OCI-LY1 (cell line): ENCODE results near the gene DBNL.

Experiments used
- H2AFZ ChIP-seq: fragments of 200-600 bp; sonication (generic), shearing (Covaris generic); 2 replicates; pipeline ENCODE4 v1.6.0; 2014; ENCODE audit warnings: antibody characterized with exemption, mild to moderate bottlenecking, low read length
- H3F3A ChIP-seq: fragments of 200-600 bp; sonication (generic), shearing (Covaris generic); 2 replicates; pipeline ENCODE4 v1.6.0; 2014; ENCODE audit warnings: mild to moderate bottlenecking, antibody characterized with exemption, low read length, moderate library complexity; ENCODE audit not compliant: insufficient read depth
- H3K27ac ChIP-seq: fragments of 200-600 bp; sonication (generic); 2 replicates; pipeline ENCODE4 v1.5.1; 2014; ENCODE audit warnings: low read length, mixed run types, mild to moderate bottlenecking, low read depth; ENCODE audit not compliant: poor library complexity, severe bottlenecking
- H3K27me3 ChIP-seq: fragments of 200-600 bp; sonication (generic); 2 replicates; pipeline ENCODE4 v1.6.0; 2014; ENCODE audit warnings: antibody characterized with exemption, mild to moderate bottlenecking, low read length, moderate library complexity; ENCODE audit not compliant: insufficient read depth
- H3K36me3 ChIP-seq: fragments of 200-600 bp; sonication (generic); 2 replicates; pipeline ENCODE4 v1.6.1; 2014; ENCODE audit warnings: mild to moderate bottlenecking, antibody characterized with exemption, low read length, moderate library complexity, mixed read lengths; ENCODE audit not compliant: insufficient read depth
- H3K4me1 ChIP-seq: fragments of 200-600 bp; sonication (generic); 2 replicates; pipeline ENCODE4 v1.5.1; 2014; ENCODE audit warnings: mild to moderate bottlenecking, low read length, moderate library complexity; ENCODE audit not compliant: insufficient read depth, severe bottlenecking
- H3K4me2 ChIP-seq: fragments of 200-600 bp; sonication (generic), shearing (Covaris generic); 2 replicates; pipeline ENCODE4 v1.6.1; 2014; ENCODE audit warnings: low read length
- H3K4me3 ChIP-seq: fragments of 200-600 bp; sonication (generic); 2 replicates; pipeline ENCODE4 v1.5.1; 2014; ENCODE audit warnings: low read length, low read depth, mild to moderate bottlenecking, mixed read lengths; ENCODE audit not compliant: poor library complexity, severe bottlenecking
- H3K79me2 ChIP-seq: fragments of 200-600 bp; shearing (Covaris generic); 2 replicates; pipeline ENCODE4 v1.6.1; 2016; ENCODE audit warnings: mixed run types, low read length, mixed read lengths; ENCODE audit not compliant: insufficient read depth
- H3K9ac ChIP-seq: fragments of 200-600 bp; sonication (generic), shearing (Covaris generic); 2 replicates; pipeline ENCODE4 v1.6.1; 2014; ENCODE audit warnings: mild to moderate bottlenecking, low read length, mixed read lengths
- H3K9me2 ChIP-seq: fragments of 200-600 bp; sonication (generic), shearing (Covaris generic); 2 replicates; pipeline ENCODE4 v1.6.1; 2014; ENCODE audit warnings: low read depth, mild to moderate bottlenecking, low read length, mixed read lengths
- H3K9me3 ChIP-seq: fragments of 200-600 bp; shearing (Covaris generic); 2 replicates; pipeline ENCODE4 v1.6.1; 2014; ENCODE audit warnings: low read length, mixed read lengths
- H4K20me1 ChIP-seq: fragments of 200-600 bp; sonication (generic), shearing (Covaris generic); 2 replicates; pipeline ENCODE4 v1.6.0; 2016; ENCODE audit warnings: mild to moderate bottlenecking, low read length; ENCODE audit not compliant: insufficient read depth
- CTCF ChIP-seq: fragments of 200-600 bp; sonication (generic), shearing (Covaris generic); IDR thresholded peaks from 2 replicates; pipeline ENCODE4 v1.5.1; 2017; ENCODE audit warnings: mild to moderate bottlenecking, antibody characterized with exemption, low read length, moderate library complexity, mixed read lengths
- EZH2 ChIP-seq: fragments of 200-600 bp; sonication (generic), shearing (Covaris generic); IDR thresholded peaks from 2 replicates; pipeline ENCODE4 v1.8.0; 2017; ENCODE audit warnings: borderline replicate concordance, mixed run types, mild to moderate bottlenecking, antibody characterized with exemption, low read length, moderate library complexity, mixed read lengths

Gene DBNL

GRCh38 chr7:44106311-44107065 is 62.0 kb downstream of the DBNL start:
- no peak overlapping the region for H2AFZ ChIP-seq
- peaks cover 13% of the 10 kb centered on the region for H3K27me3 ChIP-seq
- no peaks in the 10 kb centered on the region for H3K79me2 ChIP-seq
- H4K20me1 ChIP-seq = no peaks in the 10 kb centered on the region
- no peaks in the 10 kb centered on the region for H3K9me2 ChIP-seq
- H3F3A ChIP-seq = 0 out of 2 replicates have a peak, but pooled peaks cover 5% of the 10 kb centered on the region
- no peak for TF ChIP-seq CTCF
- TF ChIP-seq EZH2 = no peak
- no peak overlapping the region for H3K27ac ChIP-seq
- no peaks in the 10 kb centered on the region for H3K36me3 ChIP-seq
- H3K9me3 ChIP-seq = no peaks in the 10 kb centered on the region
- no peak overlapping the region for H3K4me3 ChIP-seq
- no peak overlapping the region for H3K9ac ChIP-seq
- H3K4me2 ChIP-seq = no peak overlapping the region
- H3K4me1 ChIP-seq = peaks cover 23% of the 10 kb centered on the region

GRCh38 chr7:44107116-44107960 is 62.8 kb downstream of the DBNL start:
- Histone ChIP-seq H3F3A (0 out of 2 replicates have a peak, but pooled peaks cover under 1% of the 10 kb centered on the region), H3K36me3 (no peaks in the 10 kb centered on the region), H4K20me1 (no peaks in the 10 kb centered on the region), H3K27me3 (peaks cover 13% of the 10 kb centered on the region), H3K27ac (no peak overlapping the region), H3K9me2 (no peaks in the 10 kb centered on the region), H3K4me2 (no peak overlapping the region), H3K9ac (no peak overlapping the region), H3K4me3 (no peak overlapping the region), H3K9me3 (no peaks in the 10 kb centered on the region), H2AFZ (no peak overlapping the region), H3K79me2 (no peaks in the 10 kb centered on the region), H3K4me1 (peaks cover 15% of the 10 kb centered on the region)
- TF ChIP-seq CTCF = no peak
- no peak for TF ChIP-seq EZH2

GRCh38 chr7:44107961-44108767 is 63.7 kb downstream of the DBNL start:
- Histone ChIP-seq H3K9me3 (no peaks in the 10 kb centered on the region), H3K4me2 (no peak overlapping the region), H3K79me2 (no peaks in the 10 kb centered on the region), H3K36me3 (no peaks in the 10 kb centered on the region), H3K27me3 (peaks cover 13% of the 10 kb centered on the region), H3K4me3 (no peak overlapping the region), H3K4me1 (peaks cover 14% of the 10 kb centered on the region), H2AFZ (no peak overlapping the region), H3K9ac (no peak overlapping the region), H3K27ac (no peak overlapping the region), H3K9me2 (no peaks in the 10 kb centered on the region), H3F3A (no peaks in the 10 kb centered on the region), H4K20me1 (no peaks in the 10 kb centered on the region)
- TF ChIP-seq EZH2 (no peak), CTCF (no peak)
